PFSK-1 (cell line): ENCODE results near the gene MFAP4.

Source experiments
- FOXP2 ChIP-seq: optimal IDR thresholded peaks from 2 replicates; pipeline ENCODE3; 2011; ENCODE audit warnings: borderline replicate concordance, control low read depth, inconsistent platforms; ENCODE audit not compliant: insufficient read depth; ENCODE audit errors: extremely low read length, extremely low read depth
- POLR2AphosphoS5 ChIP-seq: IDR thresholded peaks from 2 replicates; pipeline ENCODE4 v1.6.1; 2012; ENCODE audit warnings: low read depth, mild to moderate bottlenecking, control low read depth, low read length, moderate library complexity
- SIN3A ChIP-seq: IDR thresholded peaks from 2 replicates; pipeline ENCODE4 v1.6.1; 2012; ENCODE audit warnings: mild to moderate bottlenecking, low read length, moderate library complexity, borderline replicate concordance; ENCODE audit not compliant: insufficient read depth
- TF ChIP-seq, protein P1 (sequence below), 2 experiments: IDR thresholded peaks; 2 replicates each; pipeline versions ENCODE4 v1.6.1 to v1.8.0; 2011 to 2012; ENCODE audit warnings: low read depth in 2 of 2, low read length in 2 of 2, control low read depth in 1 of 2, inconsistent platforms in 1 of 2, mild to moderate bottlenecking in 1 of 2, moderate library complexity in 1 of 2; ENCODE audit not compliant: insufficient read depth in 1 of 2

DNA sequence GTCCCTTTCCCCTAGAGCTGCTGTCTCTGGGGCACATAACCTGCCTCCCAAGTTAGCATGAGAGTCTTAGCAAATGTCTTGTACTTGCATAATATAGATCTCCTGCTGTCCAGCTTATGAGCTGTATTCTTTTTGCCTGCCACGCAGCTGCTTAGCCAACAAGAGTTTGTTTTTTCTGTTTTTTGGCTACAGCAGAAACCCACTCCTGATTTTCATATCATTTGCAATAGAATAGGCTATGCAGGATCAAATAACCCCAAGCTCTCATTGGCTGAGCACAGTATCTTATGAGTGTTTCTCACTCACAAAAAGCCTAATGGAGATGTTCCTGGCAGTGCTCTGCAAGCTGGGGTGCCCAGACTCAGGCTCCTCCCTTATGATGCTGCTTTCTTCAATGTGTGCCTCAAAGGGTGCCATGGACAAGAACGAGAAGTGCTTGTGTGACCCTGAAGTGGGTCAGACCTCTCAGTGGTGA lies 47.6 kb downstream of the MFAP4 start:
- TF ChIP-seq POLR2AphosphoS5 (no peak), SIN3A (no peak), FOXP2 (no peak)
- TF ChIP-seq, protein P1, sequence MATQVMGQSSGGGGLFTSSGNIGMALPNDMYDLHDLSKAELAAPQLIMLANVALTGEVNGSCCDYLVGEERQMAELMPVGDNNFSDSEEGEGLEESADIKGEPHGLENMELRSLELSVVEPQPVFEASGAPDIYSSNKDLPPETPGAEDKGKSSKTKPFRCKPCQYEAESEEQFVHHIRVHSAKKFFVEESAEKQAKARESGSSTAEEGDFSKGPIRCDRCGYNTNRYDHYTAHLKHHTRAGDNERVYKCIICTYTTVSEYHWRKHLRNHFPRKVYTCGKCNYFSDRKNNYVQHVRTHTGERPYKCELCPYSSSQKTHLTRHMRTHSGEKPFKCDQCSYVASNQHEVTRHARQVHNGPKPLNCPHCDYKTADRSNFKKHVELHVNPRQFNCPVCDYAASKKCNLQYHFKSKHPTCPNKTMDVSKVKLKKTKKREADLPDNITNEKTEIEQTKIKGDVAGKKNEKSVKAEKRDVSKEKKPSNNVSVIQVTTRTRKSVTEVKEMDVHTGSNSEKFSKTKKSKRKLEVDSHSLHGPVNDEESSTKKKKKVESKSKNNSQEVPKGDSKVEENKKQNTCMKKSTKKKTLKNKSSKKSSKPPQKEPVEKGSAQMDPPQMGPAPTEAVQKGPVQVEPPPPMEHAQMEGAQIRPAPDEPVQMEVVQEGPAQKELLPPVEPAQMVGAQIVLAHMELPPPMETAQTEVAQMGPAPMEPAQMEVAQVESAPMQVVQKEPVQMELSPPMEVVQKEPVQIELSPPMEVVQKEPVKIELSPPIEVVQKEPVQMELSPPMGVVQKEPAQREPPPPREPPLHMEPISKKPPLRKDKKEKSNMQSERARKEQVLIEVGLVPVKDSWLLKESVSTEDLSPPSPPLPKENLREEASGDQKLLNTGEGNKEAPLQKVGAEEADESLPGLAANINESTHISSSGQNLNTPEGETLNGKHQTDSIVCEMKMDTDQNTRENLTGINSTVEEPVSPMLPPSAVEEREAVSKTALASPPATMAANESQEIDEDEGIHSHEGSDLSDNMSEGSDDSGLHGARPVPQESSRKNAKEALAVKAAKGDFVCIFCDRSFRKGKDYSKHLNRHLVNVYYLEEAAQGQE (IDR thresholded peaks at IDR 0.05; ENCODE audit: insufficient read depth in 1 of 2, low read depth in 2 of 2, low read length in 2 of 2), result no peak
